Measurements from ENCODE around the gene MYBPHL.
A peak's percentile ranks its signal among the peaks of the same experiment; 100 is the strongest.

DNA sequence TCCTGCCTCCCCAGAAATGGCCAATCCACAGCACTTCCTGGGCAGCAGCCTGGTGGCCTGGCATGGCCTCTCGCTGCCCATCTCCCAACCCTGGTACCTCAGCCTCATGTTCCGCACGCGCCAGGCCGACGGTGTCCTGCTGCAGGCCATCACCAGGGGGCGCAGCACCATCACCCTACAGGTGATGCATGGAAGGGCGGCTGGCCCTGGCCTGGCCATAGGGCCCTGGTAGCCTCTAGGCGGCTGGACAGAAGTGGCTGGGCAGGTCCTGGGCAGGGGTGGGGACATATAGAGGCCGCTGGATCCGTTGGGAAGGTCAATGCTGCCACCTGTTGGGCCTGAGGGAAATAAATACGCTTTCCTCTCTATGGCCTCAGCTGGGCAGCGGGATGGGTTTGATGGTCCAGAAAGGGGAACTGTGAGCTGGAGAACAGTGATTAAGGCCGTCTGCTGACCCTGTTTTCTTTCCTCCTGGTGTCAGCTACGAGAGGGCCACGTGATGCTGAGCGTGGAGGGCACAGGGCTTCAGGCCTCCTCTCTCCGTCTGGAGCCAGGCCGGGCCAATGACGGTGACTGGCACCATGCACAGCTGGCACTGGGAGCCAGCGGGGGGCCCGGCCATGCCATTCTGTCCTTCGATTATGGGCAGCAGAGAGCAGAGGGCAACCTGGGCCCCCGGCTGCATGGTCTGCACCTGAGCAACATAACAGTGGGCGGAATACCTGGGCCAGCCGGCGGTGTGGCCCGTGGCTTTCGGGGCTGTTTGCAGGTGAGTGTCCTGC, 43.0 kb downstream of the MYBPHL start:
- no peak for TF ChIP-seq POLR2A (IDR thresholded peaks at IDR 0.05; ENCODE audit: low read depth)
- TF ChIP-seq, protein P1, sequence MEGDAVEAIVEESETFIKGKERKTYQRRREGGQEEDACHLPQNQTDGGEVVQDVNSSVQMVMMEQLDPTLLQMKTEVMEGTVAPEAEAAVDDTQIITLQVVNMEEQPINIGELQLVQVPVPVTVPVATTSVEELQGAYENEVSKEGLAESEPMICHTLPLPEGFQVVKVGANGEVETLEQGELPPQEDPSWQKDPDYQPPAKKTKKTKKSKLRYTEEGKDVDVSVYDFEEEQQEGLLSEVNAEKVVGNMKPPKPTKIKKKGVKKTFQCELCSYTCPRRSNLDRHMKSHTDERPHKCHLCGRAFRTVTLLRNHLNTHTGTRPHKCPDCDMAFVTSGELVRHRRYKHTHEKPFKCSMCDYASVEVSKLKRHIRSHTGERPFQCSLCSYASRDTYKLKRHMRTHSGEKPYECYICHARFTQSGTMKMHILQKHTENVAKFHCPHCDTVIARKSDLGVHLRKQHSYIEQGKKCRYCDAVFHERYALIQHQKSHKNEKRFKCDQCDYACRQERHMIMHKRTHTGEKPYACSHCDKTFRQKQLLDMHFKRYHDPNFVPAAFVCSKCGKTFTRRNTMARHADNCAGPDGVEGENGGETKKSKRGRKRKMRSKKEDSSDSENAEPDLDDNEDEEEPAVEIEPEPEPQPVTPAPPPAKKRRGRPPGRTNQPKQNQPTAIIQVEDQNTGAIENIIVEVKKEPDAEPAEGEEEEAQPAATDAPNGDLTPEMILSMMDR (IDR thresholded peaks at IDR 0.05), result peak in 2 of 3 experiments; percentile 92 to 95
- peak; percentile 40 to 64 for TF ChIP-seq POLR2AphosphoS5 (IDR thresholded peaks at IDR 0.05)
- TF ChIP-seq EP300 (IDR thresholded peaks at IDR 0.05), result no peak
